Thyroid gland (tissue), 4 donors: ENCODE data around the gene TMCO2.

ENCODE experiments used
- POLR2A ChIP-seq, 2 donors: fragments of 450-650 bp; IDR thresholded peaks; one replicate each; pipeline ENCODE4 v1.6.1; 2017; ENCODE audit warnings: antibody characterized with exemption in 2 of 2, mild to moderate bottlenecking in 2 of 2, moderate library complexity in 1 of 2
- TF ChIP-seq, protein P1 (sequence below), 6 experiments: fragments of 200-600 bp in 3 of 6; fragments of 450-650 bp in 3 of 6; sonication (generic) in 3 of 6; IDR thresholded peaks; one replicate each; pipeline ENCODE4 v1.5.1; 2016 to 2019; ENCODE audit warnings: antibody characterized with exemption in 6 of 6, mild to moderate bottlenecking in 2 of 6, inconsistent platforms in 1 of 6, moderate library complexity in 1 of 6

DNA sequence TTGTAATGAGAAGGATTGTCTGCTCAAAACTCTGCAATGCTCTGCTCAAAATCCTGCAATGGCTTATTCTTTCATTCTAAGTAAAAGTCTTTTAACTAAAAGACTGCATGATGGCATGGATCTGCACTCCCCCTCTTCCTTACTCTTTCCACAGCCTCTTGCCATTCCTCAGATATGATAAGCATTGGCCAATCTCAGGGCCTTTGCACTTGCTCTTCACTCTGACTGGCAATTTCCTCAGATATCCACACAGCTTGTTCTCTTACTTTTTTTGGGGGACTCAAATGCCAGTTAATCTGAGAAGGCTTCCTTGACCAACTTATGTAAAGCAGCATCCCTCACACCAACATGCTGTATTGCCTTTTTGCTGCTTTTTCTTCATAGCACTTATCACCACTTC, 7.5 kb downstream of the TMCO2 start:
- TF ChIP-seq, protein P1, sequence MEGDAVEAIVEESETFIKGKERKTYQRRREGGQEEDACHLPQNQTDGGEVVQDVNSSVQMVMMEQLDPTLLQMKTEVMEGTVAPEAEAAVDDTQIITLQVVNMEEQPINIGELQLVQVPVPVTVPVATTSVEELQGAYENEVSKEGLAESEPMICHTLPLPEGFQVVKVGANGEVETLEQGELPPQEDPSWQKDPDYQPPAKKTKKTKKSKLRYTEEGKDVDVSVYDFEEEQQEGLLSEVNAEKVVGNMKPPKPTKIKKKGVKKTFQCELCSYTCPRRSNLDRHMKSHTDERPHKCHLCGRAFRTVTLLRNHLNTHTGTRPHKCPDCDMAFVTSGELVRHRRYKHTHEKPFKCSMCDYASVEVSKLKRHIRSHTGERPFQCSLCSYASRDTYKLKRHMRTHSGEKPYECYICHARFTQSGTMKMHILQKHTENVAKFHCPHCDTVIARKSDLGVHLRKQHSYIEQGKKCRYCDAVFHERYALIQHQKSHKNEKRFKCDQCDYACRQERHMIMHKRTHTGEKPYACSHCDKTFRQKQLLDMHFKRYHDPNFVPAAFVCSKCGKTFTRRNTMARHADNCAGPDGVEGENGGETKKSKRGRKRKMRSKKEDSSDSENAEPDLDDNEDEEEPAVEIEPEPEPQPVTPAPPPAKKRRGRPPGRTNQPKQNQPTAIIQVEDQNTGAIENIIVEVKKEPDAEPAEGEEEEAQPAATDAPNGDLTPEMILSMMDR (IDR thresholded peaks at IDR 0.05) = no peak
- TF ChIP-seq POLR2A (IDR thresholded peaks at IDR 0.05) = no peak
